HepG2 (cell line): ENCODE measurements around the gene KIF26B.

Experiments used
- CREM ChIP-seq, 2 experiments: sonication (generic) in 1 of 2; formaldehyde crosslinking in 1 of 2; IDR thresholded peaks; 2 replicates each; pipeline versions ENCODE4 v1.4.0 to v1.6.1; 2016 to 2020; ENCODE audit warnings: antibody characterized with exemption in 1 of 2, mild to moderate bottlenecking in 1 of 2, missing genetic modification reagents in 1 of 2
- CTCF ChIP-seq: sonication (generic); formaldehyde crosslinking; IDR thresholded peaks from 2 replicates; pipeline ENCODE4 v1.5.0; 2020; ENCODE audit warnings: mild to moderate bottlenecking, missing genetic modification reagents, moderate library complexity
- FLYWCH1 ChIP-seq: sonication (generic); formaldehyde crosslinking; IDR thresholded peaks from 2 replicates; pipeline ENCODE4 v1.8.1; 2023; ENCODE audit warnings: mild to moderate bottlenecking, missing genetic modification reagents
- KLF16 ChIP-seq, 2 experiments: sonication (generic) in 1 of 2; formaldehyde crosslinking in 1 of 2; IDR thresholded peaks; 2 replicates each; pipeline versions ENCODE4 v1.6.1 to v1.8.0; 2016 to 2023; ENCODE audit warnings: missing genetic modification reagents in 2 of 2, missing compliant biosample characterization in 1 of 2
- MTF2 ChIP-seq: sonication (generic); formaldehyde crosslinking; IDR thresholded peaks from 2 replicates; pipeline ENCODE4 v1.5.0; 2020; ENCODE audit warnings: missing genetic modification reagents, borderline replicate concordance
- NBN ChIP-seq: fragments of 450-650 bp; conservative IDR thresholded peaks from 2 replicates; pipeline ENCODE4 v1.6.1; 2017
- POLR2A ChIP-seq, 2 experiments: IDR thresholded peaks; 2 replicates each; pipeline ENCODE4 v1.6.1; 2011; ENCODE audit warnings: low read depth in 2 of 2, low read length in 2 of 2, mild to moderate bottlenecking in 1 of 2, moderate library complexity in 1 of 2; ENCODE audit not compliant: insufficient read depth in 1 of 2
- RXRA ChIP-seq: sonication (generic); formaldehyde crosslinking; IDR thresholded peaks from 2 replicates; pipeline ENCODE4 v1.5.1; 2020; ENCODE audit warnings: missing genetic modification reagents
- SP1 ChIP-seq, 2 experiments: fragments of 450-650 bp in 1 of 2; sonication (generic) in 1 of 2; formaldehyde crosslinking in 1 of 2; IDR thresholded peaks; 2 replicates each; pipeline versions ENCODE4 v1.4.0 to v1.6.1; 2016 to 2020; ENCODE audit warnings: missing genetic modification reagents in 1 of 2
- TAF1 ChIP-seq: sonication (generic); formaldehyde crosslinking; IDR thresholded peaks from 2 replicates; pipeline ENCODE4 v1.4.0; 2020; ENCODE audit warnings: missing genetic modification reagents
- YY1 ChIP-seq: IDR thresholded peaks from 2 replicates; pipeline ENCODE4 v1.6.1; 2011; ENCODE audit warnings: low read length, low read depth, moderate library complexity, mild to moderate bottlenecking; ENCODE audit not compliant: insufficient read depth, insufficient replicate concordance
- ZBTB14 ChIP-seq: sonication (generic); formaldehyde crosslinking; IDR thresholded peaks from 2 replicates; pipeline ENCODE4 v1.4.0; 2020; ENCODE audit warnings: missing genetic modification reagents
- ZNF383 ChIP-seq: sonication (generic); formaldehyde crosslinking; IDR thresholded peaks from 2 replicates; pipeline ENCODE4 v1.4.0; 2020; ENCODE audit warnings: missing genetic modification reagents, mild to moderate bottlenecking, borderline replicate concordance
- ZSCAN12 ChIP-seq: sonication (generic); formaldehyde crosslinking; IDR thresholded peaks from 2 replicates; pipeline ENCODE4 v1.9.0; 2021; ENCODE audit warnings: mild to moderate bottlenecking, missing genetic modification reagents

- no peak for TF ChIP-seq NBN
- no peak for TF ChIP-seq POLR2A (IDR thresholded peaks at IDR 0.05; ENCODE audit: insufficient read depth in 1 of 2, low read depth in 2 of 2, low read length in 2 of 2)
- no peak for TF ChIP-seq ZBTB14 (CRISPR knock-in tag)
- no peak for TF ChIP-seq MTF2 (CRISPR knock-in tag)
- no peak for TF ChIP-seq CTCF (CRISPR knock-in tag)
- TF ChIP-seq FLYWCH1 (CRISPR knock-in tag) = no peak
- no peak for TF ChIP-seq SP1 (IDR thresholded peaks at IDR 0.05)
- TF ChIP-seq SP1 (CRISPR knock-in tag; IDR thresholded peaks at IDR 0.05) = no peak
- TF ChIP-seq KLF16 (CRISPR knock-in tag; IDR thresholded peaks at IDR 0.05) = no peak
- TF ChIP-seq CREM (IDR thresholded peaks at IDR 0.05) = no peak
- TF ChIP-seq CREM (CRISPR knock-in tag; IDR thresholded peaks at IDR 0.05) = no peak
- TF ChIP-seq RXRA (CRISPR knock-in tag) = no peak
- no peak for TF ChIP-seq YY1
- no peak for TF ChIP-seq TAF1
- no peak for TF ChIP-seq ZSCAN12 (CRISPR knock-in tag)
- no peak for TF ChIP-seq ZNF383
These were observed 199.4 kb downstream of the KIF26B start for GRCh38 chr1:245353915-245354775.
